Endothelial cell of umbilical vein (primary cell): ENCODE results near the gene TIPARP.

Experiments
- EZH2 ChIP-seq: IDR thresholded peaks from 2 replicates; pipeline ENCODE4 v1.6.1; 2012; ENCODE audit warnings: borderline replicate concordance, low read depth, mild to moderate bottlenecking, moderate library complexity, low read length, inconsistent platforms; ENCODE audit not compliant: severe bottlenecking
- FOS ChIP-seq: IDR thresholded peaks from 2 replicates; pipeline ENCODE4 v1.6.1; 2011; ENCODE audit warnings: mild to moderate bottlenecking, low read length, moderate library complexity, borderline replicate concordance; ENCODE audit not compliant: insufficient read depth
- GATA2 ChIP-seq: IDR thresholded peaks from 2 replicates; pipeline ENCODE4 v1.7.0; 2011; ENCODE audit warnings: low read depth, mild to moderate bottlenecking, moderate library complexity, mixed read lengths, low read length; ENCODE audit not compliant: insufficient read length, insufficient read depth
- JUN ChIP-seq: IDR thresholded peaks from 2 replicates; pipeline ENCODE4 v1.6.1; 2011; ENCODE audit warnings: borderline replicate concordance, low read depth; ENCODE audit not compliant: insufficient read length, insufficient read depth
- MAX ChIP-seq: IDR thresholded peaks from 2 replicates; pipeline ENCODE4 v1.6.1; 2011; ENCODE audit not compliant: insufficient read depth, insufficient read length
- MYC ChIP-seq: IDR thresholded peaks from one replicate; pipeline ENCODE4 v1.6.1; 2011; ENCODE audit warnings: mild to moderate bottlenecking, low read depth, low read length
- POLR2A ChIP-seq: IDR thresholded peaks from 2 replicates; pipeline ENCODE4 v1.6.1; 2012; ENCODE audit warnings: low read depth, mild to moderate bottlenecking, control low read depth, low read length
- POLR2AphosphoS5 ChIP-seq: IDR thresholded peaks from 2 replicates; pipeline ENCODE4 v1.6.1; 2012; ENCODE audit warnings: low read depth, mild to moderate bottlenecking, control low read depth, low read length, moderate library complexity; ENCODE audit not compliant: insufficient read depth
- TF ChIP-seq, protein P1 (sequence below), 2 donors: IDR thresholded peaks; 1 replicate in 1 of 2; 2 replicates in 1 of 2; pipeline ENCODE4 v1.5.1; 2011; ENCODE audit warnings: low read length in 2 of 2, mild to moderate bottlenecking in 2 of 2, moderate library complexity in 2 of 2, control low read depth in 1 of 2, inconsistent platforms in 1 of 2, low read depth in 1 of 2; ENCODE audit not compliant: insufficient read depth in 1 of 2; ENCODE audit errors: extremely low read depth in 1 of 2

GRCh38 chr3:156710429-156710828 lies 36.0 kb downstream of the TIPARP start:
- TF ChIP-seq, protein P1, sequence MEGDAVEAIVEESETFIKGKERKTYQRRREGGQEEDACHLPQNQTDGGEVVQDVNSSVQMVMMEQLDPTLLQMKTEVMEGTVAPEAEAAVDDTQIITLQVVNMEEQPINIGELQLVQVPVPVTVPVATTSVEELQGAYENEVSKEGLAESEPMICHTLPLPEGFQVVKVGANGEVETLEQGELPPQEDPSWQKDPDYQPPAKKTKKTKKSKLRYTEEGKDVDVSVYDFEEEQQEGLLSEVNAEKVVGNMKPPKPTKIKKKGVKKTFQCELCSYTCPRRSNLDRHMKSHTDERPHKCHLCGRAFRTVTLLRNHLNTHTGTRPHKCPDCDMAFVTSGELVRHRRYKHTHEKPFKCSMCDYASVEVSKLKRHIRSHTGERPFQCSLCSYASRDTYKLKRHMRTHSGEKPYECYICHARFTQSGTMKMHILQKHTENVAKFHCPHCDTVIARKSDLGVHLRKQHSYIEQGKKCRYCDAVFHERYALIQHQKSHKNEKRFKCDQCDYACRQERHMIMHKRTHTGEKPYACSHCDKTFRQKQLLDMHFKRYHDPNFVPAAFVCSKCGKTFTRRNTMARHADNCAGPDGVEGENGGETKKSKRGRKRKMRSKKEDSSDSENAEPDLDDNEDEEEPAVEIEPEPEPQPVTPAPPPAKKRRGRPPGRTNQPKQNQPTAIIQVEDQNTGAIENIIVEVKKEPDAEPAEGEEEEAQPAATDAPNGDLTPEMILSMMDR (IDR thresholded peaks at IDR 0.05; ENCODE audit: extremely low read depth in 1 of 2, insufficient read depth in 1 of 2, low read depth in 1 of 2, low read length in 2 of 2) = no peak
- TF ChIP-seq POLR2AphosphoS5 (no peak), EZH2 (no peak), GATA2 (no peak), POLR2A (no peak), MYC (no peak), MAX (no peak), FOS (no peak), JUN (no peak)
